Stimulated activated memory B cell treated with anti-CD40 and anti-IgM and Interleukin-4, amounts not matched to agents 10 μg/mL and 1 μg/mL and 100 μg/mL, for 72 hours (primary cell): ENCODE measurements around the gene ALG9.

Experiments
- ATAC-seq: fragments of 150-1000 bp; cut with Tn5 transposase; 2 replicates; pipeline ENCODE4 v1.10.0; 2021
- H3K27ac Mint-ChIP-seq: one replicate; pipeline ENCODE4 v1.8.0; 2022; ENCODE audit warnings: mild to moderate bottlenecking, mixed read lengths
- H3K27me3 Mint-ChIP-seq: one replicate; pipeline ENCODE4 v1.8.0; 2022; ENCODE audit warnings: mixed read lengths
- H3K36me3 Mint-ChIP-seq: one replicate; pipeline ENCODE4 v1.8.0; 2022; ENCODE audit warnings: mixed read lengths
- H3K4me1 Mint-ChIP-seq: one replicate; pipeline ENCODE4 v1.8.0; 2022; ENCODE audit warnings: mixed read lengths
- H3K4me3 Mint-ChIP-seq: one replicate; pipeline ENCODE4 v1.8.0; 2022; ENCODE audit warnings: mild to moderate bottlenecking, moderate library complexity, mixed read lengths
- H3K9me3 Mint-ChIP-seq: one replicate; pipeline ENCODE4 v1.8.0; 2022; ENCODE audit warnings: mixed read lengths

ALG9 gene

DNA sequence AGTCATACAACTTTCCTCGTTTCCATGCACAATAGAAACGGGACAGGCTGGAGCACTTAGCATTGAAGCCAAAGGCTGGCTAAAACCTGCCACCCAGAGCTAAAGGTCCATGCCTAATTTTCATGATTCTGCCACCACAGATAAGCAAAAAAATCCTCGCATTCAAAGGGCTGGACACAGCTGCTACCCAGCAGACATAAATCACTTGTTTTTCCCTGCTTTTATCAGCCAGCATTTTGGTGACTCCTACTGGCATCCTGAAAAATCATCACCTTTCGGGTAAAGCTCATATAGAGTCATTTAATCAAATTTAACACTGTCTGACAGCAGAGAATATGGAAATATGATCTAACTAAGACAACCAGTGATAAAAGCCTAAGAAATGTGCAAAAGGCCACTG lies 37.9 kb downstream of the ALG9 start:
- Mint-ChIP-seq H3K9me3 (no peaks in the 10 kb centered on the region), H3K4me3 (no peak overlapping the region), H3K27me3 (no peaks in the 10 kb centered on the region), H3K27ac (no peak overlapping the region), H3K36me3 (peaks cover 48% of the 10 kb centered on the region), H3K4me1 (no peaks in the 10 kb centered on the region)
- ATAC-seq = no peak

DNA sequence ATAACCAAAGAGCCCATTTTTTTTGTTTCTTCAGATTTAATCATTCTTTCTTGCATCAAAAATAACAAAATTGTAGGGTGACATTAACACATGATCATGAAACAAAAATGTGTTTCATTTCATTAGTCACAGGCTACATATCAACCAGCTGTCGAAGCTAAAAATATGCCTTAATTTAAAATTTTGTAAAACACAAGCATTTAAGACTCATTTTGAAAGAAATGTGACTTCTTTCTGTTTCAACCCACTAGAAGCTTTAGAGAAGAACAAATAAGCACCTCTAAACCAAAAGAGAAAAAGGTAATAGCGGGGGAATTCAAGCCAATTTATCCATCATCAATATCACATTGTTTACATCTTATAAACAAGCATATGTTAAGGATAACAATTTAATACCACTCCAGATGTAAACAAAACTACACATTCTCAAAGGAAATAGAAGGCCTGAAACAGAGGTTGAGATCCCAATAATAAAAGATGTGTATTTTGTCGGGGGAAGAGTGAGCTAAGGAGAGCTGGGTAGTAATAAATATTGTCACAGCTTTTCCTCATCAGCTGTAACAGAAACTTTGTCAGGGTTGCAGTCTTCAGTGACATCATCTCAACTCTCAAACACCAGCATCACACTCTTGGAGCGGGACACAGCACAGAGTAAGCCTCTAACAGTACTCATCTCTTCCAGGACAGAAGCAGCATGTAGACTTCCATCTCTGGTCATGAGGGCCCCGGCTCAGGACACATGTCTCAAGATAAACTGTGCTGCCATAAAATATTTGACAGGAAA lies 42.0 kb downstream of the ALG9 start:
- Mint-ChIP-seq H3K4me1 (peaks cover 5% of the 10 kb centered on the region), H3K4me3 (no peak overlapping the region), H3K9me3 (no peaks in the 10 kb centered on the region), H3K36me3 (peaks cover 41% of the 10 kb centered on the region), H3K27ac (peak overlapping the region; percentile 22), H3K27me3 (no peaks in the 10 kb centered on the region)
- no peak for ATAC-seq

DNA sequence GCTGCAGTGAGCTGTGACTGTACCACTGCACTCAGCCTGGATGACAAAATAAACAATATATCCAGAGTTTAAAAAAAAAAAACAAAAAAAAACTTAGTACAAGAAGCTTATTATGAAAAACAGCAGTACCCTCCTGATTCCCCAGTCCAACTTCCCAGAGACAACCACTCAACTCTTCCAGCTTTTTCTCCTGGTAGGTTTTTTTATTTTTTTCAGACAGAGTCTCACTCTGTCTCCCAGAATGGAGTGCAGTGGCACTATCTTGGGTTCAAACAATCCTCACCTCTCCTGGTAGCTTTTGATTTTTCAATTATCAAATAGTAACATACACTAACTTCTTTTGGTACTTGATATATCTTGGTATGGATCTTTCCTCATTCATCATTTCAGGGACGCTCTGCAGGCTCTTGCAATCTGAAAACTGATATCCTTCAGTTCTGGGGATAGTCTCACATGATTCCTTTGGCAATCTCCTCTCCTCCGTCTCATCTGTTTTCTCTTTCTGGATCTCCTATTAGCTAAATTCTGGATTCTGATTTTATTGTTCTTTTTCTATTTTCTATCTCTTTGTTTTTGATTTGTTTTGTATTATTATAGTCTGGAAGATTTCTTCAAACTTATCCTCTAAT lies 44.9 kb downstream of the ALG9 start:
- Mint-ChIP-seq H3K9me3 (no peaks in the 10 kb centered on the region), H3K36me3 (peaks cover 40% of the 10 kb centered on the region), H3K27ac (no peak overlapping the region), H3K4me3 (no peak overlapping the region), H3K4me1 (peaks cover 5% of the 10 kb centered on the region), H3K27me3 (no peaks in the 10 kb centered on the region)
- ATAC-seq = no peak

DNA sequence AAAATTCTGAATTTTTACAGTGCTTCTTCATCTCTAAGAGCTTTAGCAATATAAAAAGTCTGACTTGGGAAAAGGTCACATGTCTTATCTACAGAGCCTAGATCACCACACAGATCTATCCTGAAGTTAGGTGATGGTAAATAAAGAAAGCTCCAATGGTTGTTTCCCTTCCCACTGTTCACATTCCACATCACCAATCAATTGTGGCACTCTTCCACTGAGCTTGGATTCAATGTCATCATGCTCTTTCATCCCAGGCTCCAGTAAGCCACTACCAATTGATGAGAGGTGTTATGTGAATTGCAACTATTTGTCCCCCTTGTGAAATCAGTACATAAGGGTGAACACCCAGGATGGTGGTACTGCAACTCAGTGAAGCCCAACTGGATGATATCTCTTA lies 47.8 kb downstream of the ALG9 start:
- no peak for ATAC-seq
- no peaks in the 10 kb centered on the region for H3K9me3 Mint-ChIP-seq
- H3K27ac Mint-ChIP-seq = no peak overlapping the region
- peaks cover 30% of the 10 kb centered on the region for H3K36me3 Mint-ChIP-seq
- H3K27me3 Mint-ChIP-seq = no peaks in the 10 kb centered on the region
- peaks cover 5% of the 10 kb centered on the region for H3K4me1 Mint-ChIP-seq
- H3K4me3 Mint-ChIP-seq = no peak overlapping the region

DNA sequence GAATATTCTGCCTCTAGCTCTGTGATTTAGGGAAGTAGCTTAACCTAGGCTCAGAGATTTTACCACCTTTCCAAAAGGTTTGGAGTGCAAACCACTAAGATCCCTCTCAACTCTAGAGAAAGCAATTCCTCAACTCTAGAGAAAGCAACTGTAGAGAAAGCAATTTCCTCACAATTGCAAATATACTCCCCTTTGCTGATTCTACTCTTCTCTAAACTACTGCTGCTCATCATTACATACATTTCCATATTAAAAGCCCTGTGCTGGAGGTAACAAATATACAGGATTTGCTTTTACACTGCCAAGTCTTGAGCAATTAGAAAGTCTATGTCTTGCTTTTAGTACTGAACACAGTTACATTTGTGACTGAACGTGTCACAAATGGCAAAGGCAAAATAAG lies 48.2 kb downstream of the ALG9 start:
- Mint-ChIP-seq H3K27me3 (no peaks in the 10 kb centered on the region), H3K36me3 (peaks cover 33% of the 10 kb centered on the region), H3K9me3 (no peaks in the 10 kb centered on the region), H3K27ac (no peak overlapping the region), H3K4me1 (peaks cover 5% of the 10 kb centered on the region), H3K4me3 (no peak overlapping the region)
- no peak for ATAC-seq

DNA sequence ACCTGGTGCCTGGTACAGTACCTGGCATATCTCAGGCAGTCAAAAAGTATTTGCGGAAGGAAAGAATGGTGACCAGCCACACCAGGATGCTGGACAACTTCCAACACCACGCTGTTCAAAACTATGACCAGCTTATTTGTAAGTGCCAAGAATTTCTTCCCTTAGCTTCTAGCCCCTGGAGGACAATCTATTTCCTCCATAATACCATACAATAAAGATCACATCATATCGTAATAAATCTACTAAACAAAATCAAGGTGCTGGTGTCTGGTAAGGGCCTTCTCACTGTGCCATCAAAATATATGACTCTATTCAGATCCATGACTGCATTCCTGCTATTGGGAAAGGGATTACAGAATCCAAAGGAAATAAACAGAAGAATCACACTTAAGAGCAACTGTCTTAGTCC lies 51.5 kb downstream of the ALG9 start:
- no peak overlapping the region for H3K4me3 Mint-ChIP-seq
- no peaks in the 10 kb centered on the region for H3K27me3 Mint-ChIP-seq
- no peaks in the 10 kb centered on the region for H3K4me1 Mint-ChIP-seq
- H3K9me3 Mint-ChIP-seq = no peaks in the 10 kb centered on the region
- no peak for ATAC-seq
- peaks cover 25% of the 10 kb centered on the region for H3K36me3 Mint-ChIP-seq
- no peak overlapping the region for H3K27ac Mint-ChIP-seq

DNA sequence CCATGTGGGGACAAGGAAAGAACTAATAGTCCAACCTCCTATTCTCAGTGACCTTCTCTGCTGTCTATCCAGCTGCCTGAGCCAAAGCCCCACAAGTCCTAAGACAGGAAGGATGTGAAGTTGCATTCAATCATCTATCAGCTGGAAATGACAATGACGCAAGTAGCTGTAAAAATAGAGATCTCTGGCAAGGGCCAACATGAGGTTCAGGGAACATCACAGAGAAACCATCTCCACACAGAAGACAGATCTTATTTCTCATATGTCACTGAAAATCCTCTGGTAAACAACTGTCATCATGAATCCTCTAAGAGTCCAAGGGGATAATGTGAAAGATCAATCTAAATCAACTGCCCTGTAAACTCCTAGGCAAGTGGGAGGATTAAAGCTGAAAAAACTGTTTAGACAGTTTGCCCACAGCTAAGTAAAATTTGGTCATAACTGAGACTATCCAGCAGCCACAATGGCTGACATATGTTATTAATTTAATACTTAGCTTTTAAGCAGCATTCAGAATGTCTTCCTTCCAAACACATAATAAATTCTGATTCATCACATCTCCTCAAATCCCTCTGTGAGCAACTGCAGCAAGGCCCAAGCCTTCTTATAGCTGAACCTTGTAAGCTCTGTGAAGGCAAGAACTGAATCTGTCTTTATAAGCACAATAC lies 52.1 kb downstream of the ALG9 start:
- Mint-ChIP-seq H3K27me3 (no peaks in the 10 kb centered on the region), H3K36me3 (peaks cover 29% of the 10 kb centered on the region), H3K27ac (no peak overlapping the region), H3K4me1 (peaks cover 5% of the 10 kb centered on the region), H3K4me3 (no peak overlapping the region), H3K9me3 (no peaks in the 10 kb centered on the region)
- ATAC-seq = no peak

DNA sequence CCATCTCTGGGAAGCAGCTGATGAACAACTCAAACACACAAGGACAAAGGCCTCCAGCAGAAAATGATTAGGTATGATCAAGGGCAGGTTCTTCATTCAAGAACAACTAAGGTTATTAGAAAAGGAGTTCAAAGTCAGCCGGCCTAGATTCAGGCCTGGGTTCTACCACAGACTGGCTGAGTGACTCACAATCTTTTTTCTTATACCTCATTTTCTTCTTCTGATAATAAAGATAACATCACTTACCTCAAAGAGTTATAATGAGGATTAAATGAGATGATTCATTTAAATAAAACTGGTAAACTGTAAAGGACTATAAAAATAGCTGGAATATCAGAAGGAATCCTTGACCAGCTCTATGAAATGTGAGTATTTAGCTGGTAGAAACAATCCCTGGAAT lies 55.9 kb downstream of the ALG9 start:
- Mint-ChIP-seq H3K27me3 (no peaks in the 10 kb centered on the region), H3K4me3 (no peak overlapping the region), H3K4me1 (peaks cover 11% of the 10 kb centered on the region), H3K27ac (no peak overlapping the region), H3K9me3 (no peaks in the 10 kb centered on the region), H3K36me3 (peaks cover 30% of the 10 kb centered on the region)
- no peak for ATAC-seq

DNA sequence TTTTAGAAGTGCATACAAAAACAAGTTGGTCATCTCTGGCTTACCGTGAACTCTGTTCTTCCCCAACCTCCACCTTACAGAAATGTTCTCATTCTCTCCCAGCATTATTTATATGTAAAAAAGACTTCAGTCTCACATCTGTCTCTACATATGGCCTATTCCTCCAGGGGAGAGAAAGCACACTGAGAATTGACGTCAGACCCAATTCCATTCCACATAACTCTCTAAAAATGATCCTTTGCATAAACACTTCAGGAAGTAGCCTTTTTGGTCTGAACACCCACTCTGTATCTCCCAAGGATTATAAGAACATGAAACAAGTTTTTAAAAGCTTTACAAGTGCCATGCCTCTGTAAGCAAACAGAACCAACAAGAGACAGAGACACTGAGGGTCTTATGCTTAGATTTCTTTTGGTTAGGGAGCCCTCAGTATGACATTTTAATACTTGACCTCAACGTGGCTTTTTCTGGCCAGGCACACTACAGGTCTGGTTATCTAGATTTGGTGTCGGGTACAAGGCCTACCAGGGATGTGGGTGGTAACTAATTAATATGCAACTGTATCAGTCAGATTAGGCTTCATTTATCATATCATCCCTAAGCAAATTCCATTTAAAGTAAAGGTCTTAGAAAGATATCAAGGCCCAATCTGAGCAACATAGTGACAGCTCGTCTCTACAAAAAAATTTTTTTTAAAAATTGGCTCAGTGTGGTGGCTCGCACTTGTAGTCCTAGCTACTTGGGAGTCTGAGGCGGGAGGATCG lies 56.6 kb downstream of the ALG9 start:
- Mint-ChIP-seq H3K27ac (no peak overlapping the region), H3K36me3 (peaks cover 28% of the 10 kb centered on the region)

DNA sequence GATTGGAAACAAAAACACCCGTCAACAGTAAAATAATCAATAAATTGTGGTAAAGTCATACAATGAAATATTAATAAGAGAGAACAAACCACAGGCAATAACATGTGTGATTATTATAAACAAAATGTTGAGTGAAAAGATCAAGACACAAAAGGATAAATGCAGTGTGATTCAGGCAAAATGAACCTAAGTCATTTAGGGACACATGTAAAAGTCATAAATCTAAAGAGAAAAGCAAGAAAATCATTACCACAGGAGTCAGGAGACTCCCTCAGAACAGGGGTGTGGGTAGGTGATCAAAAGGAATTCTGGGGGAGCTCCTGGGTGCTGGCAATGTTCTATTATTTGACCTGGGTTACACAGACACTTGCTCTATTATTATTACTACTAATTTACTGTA lies 57.3 kb downstream of the ALG9 start:
- H3K27ac Mint-ChIP-seq = no peak overlapping the region
- no peaks in the 10 kb centered on the region for H3K27me3 Mint-ChIP-seq
- H3K4me1 Mint-ChIP-seq = peaks cover 11% of the 10 kb centered on the region
- ATAC-seq = no peak
- no peak overlapping the region for H3K4me3 Mint-ChIP-seq
- peaks cover 35% of the 10 kb centered on the region for H3K36me3 Mint-ChIP-seq
- H3K9me3 Mint-ChIP-seq = no peaks in the 10 kb centered on the region

More for the DNA sequence above, 56.6 kb downstream of the ALG9 start:
- H3K27me3 Mint-ChIP-seq = no peaks in the 10 kb centered on the region
- ATAC-seq = no peak
- H3K4me1 Mint-ChIP-seq = peaks cover 11% of the 10 kb centered on the region
- no peak overlapping the region for H3K4me3 Mint-ChIP-seq
- no peaks in the 10 kb centered on the region for H3K9me3 Mint-ChIP-seq

DNA sequence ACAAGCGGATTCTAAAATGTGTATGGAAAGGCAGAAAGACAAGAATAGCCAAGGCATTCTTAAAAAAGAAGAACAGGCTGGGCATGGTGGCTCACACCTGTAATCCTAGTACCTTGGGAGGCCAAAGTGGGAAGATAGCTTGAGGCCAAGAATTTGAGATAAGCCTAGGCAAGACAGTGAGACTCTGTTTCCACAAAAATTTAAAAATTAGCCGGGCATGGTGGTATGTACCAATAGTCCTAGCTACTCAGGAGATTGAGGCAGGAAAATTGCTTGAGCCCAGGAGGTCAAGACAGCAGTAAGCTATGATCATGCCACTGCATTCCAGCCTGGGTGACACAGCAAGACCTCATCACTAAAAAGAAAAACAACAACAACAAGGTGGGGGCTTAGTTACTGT lies 59.2 kb downstream of the ALG9 start:
- Mint-ChIP-seq H3K4me1 (peaks cover 11% of the 10 kb centered on the region), H3K4me3 (no peak overlapping the region), H3K36me3 (peaks cover 46% of the 10 kb centered on the region), H3K27me3 (no peaks in the 10 kb centered on the region), H3K9me3 (no peaks in the 10 kb centered on the region), H3K27ac (no peak overlapping the region)
- no peak for ATAC-seq

DNA sequence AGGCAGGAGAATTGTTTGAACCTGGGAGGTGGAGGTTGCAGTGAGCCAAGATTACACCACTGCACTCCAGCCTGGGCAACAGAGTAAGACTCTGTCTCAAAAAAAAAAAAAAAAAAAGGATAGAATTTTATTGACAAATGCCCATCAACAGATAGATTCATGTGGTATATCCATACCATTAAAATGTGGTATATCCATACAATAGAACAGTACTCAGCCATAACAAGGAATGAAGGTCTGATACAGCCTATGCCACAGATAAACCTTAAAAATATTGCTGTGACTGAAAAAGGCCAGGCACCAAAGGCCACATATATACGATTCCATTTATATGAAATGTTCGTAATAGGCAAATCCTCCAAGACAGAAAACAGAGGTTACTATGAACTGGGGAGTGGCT lies 59.9 kb downstream of the ALG9 start:
- Mint-ChIP-seq H3K27ac (no peak overlapping the region), H3K36me3 (peaks cover 47% of the 10 kb centered on the region), H3K9me3 (no peaks in the 10 kb centered on the region), H3K4me1 (peaks cover 11% of the 10 kb centered on the region), H3K27me3 (no peaks in the 10 kb centered on the region), H3K4me3 (no peak overlapping the region)
- ATAC-seq = no peak

DNA sequence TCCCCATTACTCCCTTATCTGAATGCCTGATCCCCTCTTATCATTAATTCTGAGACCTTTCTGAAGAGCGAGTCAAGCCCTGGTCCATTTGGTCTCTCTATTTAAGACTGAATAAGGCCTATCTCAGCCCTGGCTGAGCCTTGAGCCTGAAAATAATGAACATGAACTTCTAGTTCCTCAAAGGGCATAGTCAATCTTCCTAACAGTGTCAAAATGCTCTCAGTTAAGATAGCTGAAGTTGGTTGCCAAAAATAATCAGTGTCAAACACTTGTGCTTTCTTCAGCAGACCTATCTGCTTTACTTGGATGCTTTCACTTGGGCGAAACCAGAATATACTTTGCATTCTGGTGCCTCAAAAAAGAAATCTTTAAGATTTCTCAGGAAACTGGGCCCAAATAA lies 62.5 kb downstream of the ALG9 start:
- Mint-ChIP-seq H3K27ac (no peak overlapping the region), H3K4me3 (no peak overlapping the region), H3K9me3 (no peaks in the 10 kb centered on the region), H3K4me1 (peaks cover under 1% of the 10 kb centered on the region), H3K36me3 (peaks cover 60% of the 10 kb centered on the region), H3K27me3 (no peaks in the 10 kb centered on the region)
- ATAC-seq = no peak

DNA sequence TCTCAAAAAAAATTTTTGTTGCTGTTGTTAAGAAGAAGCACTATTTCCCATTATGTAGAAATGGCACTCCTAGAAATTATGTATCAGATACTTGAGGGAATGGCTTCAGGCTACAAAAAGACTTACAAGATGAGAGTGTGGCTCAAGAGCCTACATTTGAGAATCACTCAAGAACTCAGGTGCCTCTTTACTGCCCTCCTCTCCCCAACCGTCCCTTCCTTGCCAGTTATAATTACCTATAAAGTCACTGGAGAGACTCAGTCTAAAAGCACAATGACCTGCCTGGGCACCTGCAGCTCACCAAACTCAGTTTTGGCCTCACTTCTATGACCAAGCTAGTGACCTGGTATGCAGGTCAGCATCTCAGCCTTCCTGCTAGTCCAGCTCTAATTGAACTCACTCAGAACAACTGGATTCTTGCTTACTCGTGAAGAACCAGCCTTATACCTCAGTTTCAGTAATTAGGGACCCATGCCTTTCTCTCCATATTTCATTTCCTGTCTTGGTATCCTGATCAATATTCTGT lies 63.3 kb downstream of the ALG9 start:
- H3K9me3 Mint-ChIP-seq = no peaks in the 10 kb centered on the region
- H3K27me3 Mint-ChIP-seq = no peaks in the 10 kb centered on the region
- H3K4me3 Mint-ChIP-seq = no peak overlapping the region
- H3K36me3 Mint-ChIP-seq = peaks cover 66% of the 10 kb centered on the region
- ATAC-seq = no peak
- H3K27ac Mint-ChIP-seq = no peak overlapping the region
- no peaks in the 10 kb centered on the region for H3K4me1 Mint-ChIP-seq

DNA sequence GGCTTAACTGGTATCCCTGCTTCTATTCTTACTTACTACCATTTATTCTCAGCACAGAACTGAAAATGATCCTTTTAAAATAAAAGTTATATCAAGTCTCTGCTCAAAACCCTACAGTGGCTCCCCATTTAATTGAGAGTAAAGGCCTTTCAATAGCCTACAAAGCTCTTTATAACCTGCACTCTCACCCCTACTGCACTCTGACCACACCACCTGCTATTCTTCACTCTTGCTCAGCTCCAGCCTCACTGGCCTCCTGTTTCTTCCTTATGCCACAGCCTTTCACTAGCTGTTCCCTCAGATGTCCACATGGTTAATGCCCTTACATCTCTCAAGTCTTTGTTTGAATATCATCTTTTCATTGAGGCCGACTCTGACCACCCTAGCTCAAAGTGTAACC lies 64.3 kb downstream of the ALG9 start:
- Mint-ChIP-seq H3K27ac (no peak overlapping the region), H3K9me3 (no peaks in the 10 kb centered on the region), H3K27me3 (no peaks in the 10 kb centered on the region), H3K4me1 (no peaks in the 10 kb centered on the region), H3K4me3 (no peak overlapping the region), H3K36me3 (peaks cover 76% of the 10 kb centered on the region)
- ATAC-seq = no peak
